HL-60 (cell line): ENCODE measurements around the gene RBM6.

Experiments used
- CTCF ChIP-seq: IDR thresholded peaks from one replicate; pipeline ENCODE4 v1.5.1; 2011; ENCODE audit warnings: low read length, control low read depth, inconsistent platforms; ENCODE audit not compliant: insufficient read depth
- GABPA ChIP-seq: IDR thresholded peaks from 2 replicates; pipeline ENCODE4 v1.6.1; 2012; ENCODE audit warnings: low read depth
- POLR2AphosphoS5 ChIP-seq: IDR thresholded peaks from 2 replicates; pipeline ENCODE4 v1.6.1; 2012; ENCODE audit warnings: low read depth

- TF ChIP-seq GABPA (no peak), CTCF (no peak), POLR2AphosphoS5 (no peak)
Observed at GRCh38 chr3:49967291-49967690, 27.3 kb downstream of the RBM6 start.
